PC-3 (cell line): ENCODE measurements around the gene PSMC6. TPM values are rescaled to one million over a fixed set of nuclear protein-coding genes. Genes with fewer than 3 reads are reported as not detected.

Source experiments
- ATAC-seq: fragments of 200-7000 bp; cut with Tn5 transposase; 2 replicates; pipeline ENCODE4 v1.9.1; 2020; ENCODE audit warnings: mild to moderate bottlenecking, moderate library complexity
- BruUV-seq: library from RNA; stranded (reverse); fragments of 400-500 nt; replicated peaks from 2 replicates; lab custom pipeline; 2021; lab: Mats Ljungman, UMichigan
- CTCF ChIA-PET: fragments of 300-600 bp; sonication (Branson Sonifier 250); formaldehyde crosslinking; loops from one replicate; lab custom pipeline; 2022; ENCODE audit warnings: antibody characterized with exemption; lab: Charles Lee
- POLR2A ChIA-PET: fragments of 300-600 bp; sonication (Branson Sonifier 250); formaldehyde crosslinking; loops from one replicate; lab custom pipeline; 2022; ENCODE audit warnings: antibody characterized with exemption; ENCODE audit not compliant: unreplicated experiment; lab: Charles Lee
- DNase-seq: peaks from one replicate; pipeline ENCODE4 v3.0.0-alpha.2; 2015
- H2AFZ ChIP-seq: fragments of 300-600 bp; sonication (generic); 2 replicates; pipeline ENCODE4 v1.6.0; 2016; ENCODE audit warnings: antibody characterized with exemption, low read length
- H3F3A ChIP-seq: fragments of 300-600 bp; sonication (generic); one replicate; pipeline ENCODE4 v1.6.0; 2017; ENCODE audit warnings: antibody characterized with exemption, low read length, control low read depth, mild to moderate bottlenecking; ENCODE audit not compliant: unreplicated experiment
- H3K27ac ChIP-seq: fragments of 300-600 bp; sonication (generic); 2 replicates; pipeline ENCODE4 v1.5.1; 2016; ENCODE audit warnings: mild to moderate bottlenecking, low read length
- H3K27me3 ChIP-seq: fragments of 300-600 bp; sonication (generic); 2 replicates; pipeline ENCODE4 v1.6.1; 2016; ENCODE audit warnings: low read length, mixed read lengths
- H3K36me3 ChIP-seq: fragments of 300-600 bp; sonication (generic); 2 replicates; pipeline ENCODE4 v1.6.1; 2016; ENCODE audit warnings: low read depth, mixed run types, low read length, mixed read lengths
- H3K4me1 ChIP-seq: fragments of 300-600 bp; sonication (generic); 2 replicates; pipeline ENCODE4 v1.5.1; 2016; ENCODE audit warnings: low read length; ENCODE audit not compliant: insufficient read depth
- H3K4me2 ChIP-seq: fragments of 300-600 bp; sonication (generic); 2 replicates; pipeline ENCODE4 v1.6.0; 2016; ENCODE audit warnings: low read length
- H3K4me3 ChIP-seq: fragments of 300-600 bp; sonication (generic); 2 replicates; pipeline ENCODE4 v1.5.1; 2016; ENCODE audit warnings: mild to moderate bottlenecking, low read length, mixed read lengths
- H3K79me2 ChIP-seq: fragments of 300-600 bp; sonication (generic); 2 replicates; pipeline ENCODE4 v1.6.1; 2017; ENCODE audit warnings: low read length, mixed read lengths
- H3K9ac ChIP-seq: fragments of 300-600 bp; sonication (generic); 2 replicates; pipeline ENCODE4 v1.6.0; 2016; ENCODE audit warnings: mild to moderate bottlenecking, low read length
- H3K9me2 ChIP-seq: fragments of 300-600 bp; sonication (generic); replicated peaks from 2 replicates; pipeline ENCODE4 v1.6.1; 2016; ENCODE audit warnings: mixed run types, low read length, mixed read lengths
- H3K9me3 ChIP-seq: fragments of 300-600 bp; sonication (generic); 2 replicates; pipeline ENCODE4 v1.6.1; 2016; ENCODE audit warnings: low read length, mixed read lengths
- H4K20me1 ChIP-seq: fragments of 300-600 bp; sonication (generic); 2 replicates; pipeline ENCODE4 v1.6.1; 2016; ENCODE audit warnings: low read length, mixed read lengths
- CTCF ChIP-seq: fragments of 300-600 bp; sonication (generic); conservative IDR thresholded peaks from 2 replicates; pipeline ENCODE4 v1.5.1; 2017; ENCODE audit warnings: antibody characterized with exemption, low read depth, mild to moderate bottlenecking, low read length
- EZH2 ChIP-seq: fragments of 300-600 bp; sonication (generic); IDR thresholded peaks from one replicate; pipeline ENCODE4 v1.6.1; 2017; ENCODE audit warnings: antibody characterized with exemption, mild to moderate bottlenecking, low read length; ENCODE audit not compliant: unreplicated experiment
- EZH2phosphoT487 ChIP-seq: fragments of 300-600 bp; sonication (generic); IDR thresholded peaks from 2 replicates; pipeline ENCODE4 v1.6.1; 2018; ENCODE audit warnings: mild to moderate bottlenecking, antibody characterized with exemption, low read length, borderline replicate concordance
- intact Hi-C: fragments of 100-400 bp; cut with micrococcal nuclease; formaldehyde crosslinking; loops from 2 replicates; pipeline ENCODE4 v1.9.0; 2023
- total RNA-seq: library from RNA; depleted of rRNA; stranded (reverse); fragments of >200 nt; gene quantifications from 2 replicates; pipeline ENCODE4 v1.2.3, GENCODE V29; 2014

PSMC6 gene
- total RNA-seq, 1 experiment from 2014 or later: 232 TPM

GRCh38 chr14:52660832-52661231, 46.2 kb upstream of the PSMC6 start:
- no peak for ATAC-seq
- Histone ChIP-seq H3K27ac (no peak overlapping the region), H3K4me1 (no peaks in the 10 kb centered on the region), H3K9me2 (no peaks in the 10 kb centered on the region), H3F3A (no peaks in the 10 kb centered on the region), H3K27me3 (no peaks in the 10 kb centered on the region), H3K4me3 (no peak overlapping the region), H3K9ac (no peak overlapping the region), H3K36me3 (peaks cover 49% of the 10 kb centered on the region), H3K79me2 (no peaks in the 10 kb centered on the region), H3K9me3 (no peaks in the 10 kb centered on the region), H2AFZ (no peak overlapping the region), H4K20me1 (0 out of 2 replicates have a peak, but pooled peaks cover 3% of the 10 kb centered on the region), H3K4me2 (no peak overlapping the region)
- POLR2A ChIA-PET: no interaction called here
- CTCF ChIA-PET: no interaction called here
- no peak for TF ChIP-seq CTCF
- no peak for TF ChIP-seq EZH2phosphoT487
- no peak for TF ChIP-seq EZH2
- intact Hi-C loops: no loop called here
- no TSS peak for BruUV-seq
- no peak for DNase-seq

GRCh38 chr14:52661314-52661713, 45.7 kb upstream of the PSMC6 start:
- Histone ChIP-seq H3K4me2 (no peak overlapping the region), H4K20me1 (0 out of 2 replicates have a peak, but pooled peaks cover 3% of the 10 kb centered on the region), H3K27ac (no peak overlapping the region), H3F3A (no peaks in the 10 kb centered on the region), H3K4me3 (no peak overlapping the region), H3K79me2 (no peaks in the 10 kb centered on the region), H3K9me3 (no peaks in the 10 kb centered on the region), H3K36me3 (peaks cover 48% of the 10 kb centered on the region), H3K4me1 (no peaks in the 10 kb centered on the region), H3K27me3 (no peaks in the 10 kb centered on the region), H3K9ac (no peak overlapping the region), H3K9me2 (no peaks in the 10 kb centered on the region), H2AFZ (no peak overlapping the region)
- ChIA-PET CTCF (no interaction called here), POLR2A (no interaction called here)
- TF ChIP-seq CTCF (no peak), EZH2 (no peak), EZH2phosphoT487 (no peak)
- DNase-seq (no peak), ATAC-seq (no peak)
- BruUV-seq: no TSS peak
- intact Hi-C loops: no loop called here

- ChIA-PET POLR2A (no interaction called here), CTCF (interaction anchor here (0.6 kb wide), 1 partner anchor 642 kb away, joined by 3 read pairs; no protein-coding TSS in a partner anchor)
- no TSS peak for BruUV-seq
- ATAC-seq (no peak), DNase-seq (no peak)
- Histone ChIP-seq H3K27me3 (no peaks in the 10 kb centered on the region), H3K9me2 (no peaks in the 10 kb centered on the region), H2AFZ (no peak overlapping the region), H3F3A (no peaks in the 10 kb centered on the region), H3K4me1 (no peaks in the 10 kb centered on the region), H3K9ac (no peak overlapping the region), H3K9me3 (no peaks in the 10 kb centered on the region), H3K79me2 (no peaks in the 10 kb centered on the region), H3K27ac (no peak overlapping the region), H3K4me2 (no peak overlapping the region), H4K20me1 (0 out of 2 replicates have a peak, but pooled peaks cover 3% of the 10 kb centered on the region), H3K36me3 (peaks cover 37% of the 10 kb centered on the region), H3K4me3 (no peak overlapping the region)
- TF ChIP-seq CTCF (no peak), EZH2 (no peak), EZH2phosphoT487 (no peak)
- intact Hi-C loops: no loop called here
These were observed 43.1 kb upstream of the PSMC6 start for GRCh38 chr14:52663850-52664249.
